Posterior vena cava (tissue), 2 donors: ENCODE results near the gene WDR6. TPM values are rescaled to one million over a fixed set of nuclear protein-coding genes. Genes with fewer than 3 reads are reported as not detected.

ENCODE experiments used
- DNase-seq: peaks from one replicate; pipeline ENCODE4 v3.0.0-alpha.2; 2020; ENCODE audit warnings: low spot score
- intact Hi-C, 2 donors: fragments of 100-400 bp; cut with DNase I; formaldehyde crosslinking; loops; one replicate each; pipeline versions ENCODE4 v1.14.1 to v1.14.2; 2022 to 2023
- total RNA-seq, 2 donors: library from RNA; stranded (reverse); fragmentation: NEBNext Ultra II Directional; extraction: Animal tissue kit (Norgen Biotek cat#: 25700); gene quantifications; one replicate each; pipeline ENCODE4 v1.2.1, GENCODE V29; 2021
- donor health status: DM: yes; HTN: yes; CAD: no.
- donor health status: DM: yes; HTN: yes; CAD: no.

Gene WDR6
- total RNA-seq, 2 donors from 2014 or later, result 72.9 to 95.5 TPM

GRCh38 chr3:49025005-49025792 lies 18.0 kb downstream of the WDR6 start:
- intact Hi-C loops, result no loop called here

GRCh38 chr3:49025793-49026520 lies 18.8 kb downstream of the WDR6 start:
- intact Hi-C loops, result no loop called here
- no peak for DNase-seq

More at GRCh38 chr3:49025005-49025792, 18.0 kb downstream of the WDR6 start:
- DNase-seq, result no peak

- intact Hi-C loops, result no loop called here
- no peak for DNase-seq
These were observed 19.3 kb downstream of the WDR6 start for GRCh38 chr3:49026536-49026935.

- no peak for DNase-seq
- intact Hi-C loops, result no loop called here
These were observed 20.4 kb downstream of the WDR6 start for GRCh38 chr3:49027634-49028033.

- intact Hi-C loops, result no loop called here
- no peak for DNase-seq
These were observed 21.1 kb downstream of the WDR6 start for GRCh38 chr3:49028298-49028672.

- intact Hi-C loops, result no loop called here
- peak; percentile 98 for DNase-seq
These were observed 21.7 kb downstream of the WDR6 start, which contains the start of gene IMPDH2 for GRCh38 chr3:49028673-49029562. Gene IMPDH2 (minus strand): TSS chr3:49029398. CDS start chr3:49029350, 48 bp downstream.

GRCh38 chr3:49029563-49029884 lies 22.3 kb downstream of the WDR6 start:
- intact Hi-C loops, result no loop called here
- no peak for DNase-seq

- DNase-seq, result no peak
- intact Hi-C loops, result no loop called here
These were observed 23.1 kb downstream of the WDR6 start for GRCh38 chr3:49030321-49030720.

GRCh38 chr3:49032646-49033304 lies 25.6 kb downstream of the WDR6 start:
- intact Hi-C loops, result no loop called here
- no peak for DNase-seq

GRCh38 chr3:49034650-49035049 lies 27.5 kb downstream of the WDR6 start:
- no peak for DNase-seq
- intact Hi-C loops, result no loop called here

- intact Hi-C loops, result no loop called here
- DNase-seq, result no peak
These were observed 28.1 kb downstream of the WDR6 start for GRCh38 chr3:49035281-49035680.

GRCh38 chr3:49053543-49053942 lies 46.4 kb downstream of the WDR6 start:
- DNase-seq, result no peak
- intact Hi-C loops, result no loop called here

- intact Hi-C loops, result no loop called here
- DNase-seq, result no peak
These were observed 47.2 kb downstream of the WDR6 start for GRCh38 chr3:49054344-49054862.

- DNase-seq, result no peak
- intact Hi-C loops, result no loop called here
These were observed 50.1 kb downstream of the WDR6 start for GRCh38 chr3:49057268-49057667.

GRCh38 chr3:49058011-49058410 lies 50.8 kb downstream of the WDR6 start:
- intact Hi-C loops, result no loop called here
- DNase-seq, result no peak
